Neural progenitor cell (in vitro differentiated cells): ENCODE data around the gene RSPH1. TPM values are rescaled to one million over a fixed set of nuclear protein-coding genes. Genes with fewer than 3 reads are reported as not detected.

Experiments
- DNase-seq: peaks from one replicate; pipeline ENCODE4 v3.0.0-alpha.2; 2016; ENCODE audit warnings: low spot score
- H2AFZ ChIP-seq: fragments of 200-600 bp; sonication (generic); replicated peaks from 2 replicates; pipeline ENCODE4 v1.6.1; 2016; ENCODE audit warnings: antibody characterized with exemption
- H3F3A ChIP-seq: fragments of 200-600 bp; sonication (generic); 2 replicates; pipeline ENCODE4 v1.6.1; 2016; ENCODE audit warnings: antibody characterized with exemption, low read depth
- H3K27ac ChIP-seq: fragments of 200-600 bp; sonication (generic); 2 replicates; pipeline ENCODE4 v1.5.1; 2016; ENCODE audit warnings: mild to moderate bottlenecking
- H3K27me3 ChIP-seq: fragments of 200-600 bp; sonication (generic); 2 replicates; pipeline ENCODE4 v1.6.1; 2016; ENCODE audit warnings: mild to moderate bottlenecking, moderate library complexity
- H3K36me3 ChIP-seq: fragments of 200-600 bp; sonication (generic); 2 replicates; pipeline ENCODE4 v1.5.1; 2016
- H3K4me1 ChIP-seq: fragments of 200-600 bp; sonication (generic); 2 replicates; pipeline ENCODE4 v1.6.1; 2016; ENCODE audit warnings: mixed run types
- H3K4me2 ChIP-seq: fragments of 200-600 bp; sonication (generic); 2 replicates; pipeline ENCODE4 v1.6.1; 2016
- H3K4me3 ChIP-seq: fragments of 200-600 bp; sonication (generic); 2 replicates; pipeline ENCODE4 v1.5.1; 2016
- H3K79me2 ChIP-seq: fragments of 200-600 bp; sonication (generic); 2 replicates; pipeline ENCODE4 v1.6.1; 2016; ENCODE audit warnings: low read depth
- H3K9ac ChIP-seq: fragments of 200-600 bp; sonication (generic); 2 replicates; pipeline ENCODE4 v1.6.1; 2016
- H3K9me3 ChIP-seq: fragments of 200-600 bp; sonication (generic); 2 replicates; pipeline ENCODE4 v1.5.1; 2016; ENCODE audit warnings: low read depth
- H4K20me1 ChIP-seq: fragments of 200-600 bp; sonication (generic); 2 replicates; pipeline ENCODE4 v1.6.1; 2016; ENCODE audit warnings: low read depth
- H3K27ac Mint-ChIP-seq: 3 replicates; pipeline ENCODE4 v1.8.0; 2021; ENCODE audit warnings: mixed read lengths
- H3K27me3 Mint-ChIP-seq: 2 replicates; pipeline ENCODE4 v1.8.0; 2022; ENCODE audit warnings: low read depth, mild to moderate bottlenecking, inconsistent platforms, moderate library complexity, mixed read lengths; ENCODE audit not compliant: insufficient read depth
- H3K36me3 Mint-ChIP-seq: 3 replicates; pipeline ENCODE4 v1.8.0; 2021; ENCODE audit warnings: mixed read lengths
- H3K4me1 Mint-ChIP-seq: 3 replicates; pipeline ENCODE4 v1.8.0; 2021; ENCODE audit warnings: mixed read lengths
- H3K4me3 Mint-ChIP-seq: 3 replicates; pipeline ENCODE4 v1.8.0; 2021; ENCODE audit warnings: mild to moderate bottlenecking, moderate library complexity, mixed read lengths
- H3K9me3 Mint-ChIP-seq: 3 replicates; pipeline ENCODE4 v1.8.0; 2020; ENCODE audit warnings: mixed read lengths
- CTCF ChIP-seq: fragments of 200-600 bp; sonication (generic); IDR thresholded peaks from 2 replicates; pipeline ENCODE4 v1.5.1; 2017; ENCODE audit warnings: antibody characterized with exemption, mild to moderate bottlenecking
- EZH2 ChIP-seq: fragments of 200-600 bp; sonication (generic); IDR thresholded peaks from 2 replicates; pipeline ENCODE4 v1.6.1; 2017; ENCODE audit warnings: antibody characterized with exemption, mild to moderate bottlenecking, moderate library complexity
- EZH2phosphoT487 ChIP-seq: fragments of 200-600 bp; sonication (generic); IDR thresholded peaks from 2 replicates; pipeline ENCODE4 v1.6.1; 2017; ENCODE audit warnings: antibody characterized with exemption
- total RNA-seq: library from RNA; depleted of rRNA; stranded (reverse); fragments of >200 nt; gene quantifications from 2 replicates; pipeline ENCODE4 v1.2.3, GENCODE V29; 2015; ENCODE audit warnings: low replicate concordance

Gene RSPH1
- total RNA-seq, 1 donor from 2014 or later, result 0.04 TPM

- H3K27me3 Mint-ChIP-seq, result peaks cover 7% of the 10 kb centered on the region
- no peak overlapping the region for H3K27ac Mint-ChIP-seq
- no peaks in the 10 kb centered on the region for H3K27me3 ChIP-seq
- no peak overlapping the region for H3K4me3 Mint-ChIP-seq
- H4K20me1 ChIP-seq, result no peaks in the 10 kb centered on the region
- H3K79me2 ChIP-seq, result no peaks in the 10 kb centered on the region
- no peak overlapping the region for H3K9ac ChIP-seq
- no peaks in the 10 kb centered on the region for H3K36me3 Mint-ChIP-seq
- no peaks in the 10 kb centered on the region for H3F3A ChIP-seq
- no peak overlapping the region for H3K27ac ChIP-seq
- H3K9me3 ChIP-seq, result no peaks in the 10 kb centered on the region
- DNase-seq, result no peak
- no peak overlapping the region for H3K4me3 ChIP-seq
- H3K36me3 ChIP-seq, result no peaks in the 10 kb centered on the region
- no peak for TF ChIP-seq EZH2phosphoT487
- no peak for TF ChIP-seq EZH2
- H3K9me3 Mint-ChIP-seq, result no peaks in the 10 kb centered on the region
- no peak overlapping the region for H2AFZ ChIP-seq
- no peak overlapping the region for H3K4me2 ChIP-seq
- H3K4me1 ChIP-seq, result no peaks in the 10 kb centered on the region
- peaks cover 21% of the 10 kb centered on the region for H3K4me1 Mint-ChIP-seq
These were observed 30.3 kb downstream of the RSPH1 start for GRCh38 chr21:42465803-42466127.

- no peak for DNase-seq
- Histone ChIP-seq H3K9me3 (no peaks in the 10 kb centered on the region), H3K4me1 (no peaks in the 10 kb centered on the region), H4K20me1 (no peaks in the 10 kb centered on the region), H3K79me2 (no peaks in the 10 kb centered on the region), H3K27ac (no peak overlapping the region), H3K9ac (no peak overlapping the region), H2AFZ (no peak overlapping the region), H3K27me3 (no peaks in the 10 kb centered on the region), H3K4me3 (no peak overlapping the region), H3K4me2 (no peak overlapping the region), H3F3A (no peaks in the 10 kb centered on the region), H3K36me3 (no peaks in the 10 kb centered on the region)
- Mint-ChIP-seq H3K27me3 (peaks cover 7% of the 10 kb centered on the region), H3K4me1 (peaks cover 26% of the 10 kb centered on the region), H3K9me3 (no peaks in the 10 kb centered on the region), H3K27ac (no peak overlapping the region), H3K36me3 (no peaks in the 10 kb centered on the region), H3K4me3 (no peak overlapping the region)
- TF ChIP-seq EZH2phosphoT487 (no peak), CTCF (no peak), EZH2 (no peak)
These were observed 30.8 kb downstream of the RSPH1 start for GRCh38 chr21:42465008-42465802.

DNA sequence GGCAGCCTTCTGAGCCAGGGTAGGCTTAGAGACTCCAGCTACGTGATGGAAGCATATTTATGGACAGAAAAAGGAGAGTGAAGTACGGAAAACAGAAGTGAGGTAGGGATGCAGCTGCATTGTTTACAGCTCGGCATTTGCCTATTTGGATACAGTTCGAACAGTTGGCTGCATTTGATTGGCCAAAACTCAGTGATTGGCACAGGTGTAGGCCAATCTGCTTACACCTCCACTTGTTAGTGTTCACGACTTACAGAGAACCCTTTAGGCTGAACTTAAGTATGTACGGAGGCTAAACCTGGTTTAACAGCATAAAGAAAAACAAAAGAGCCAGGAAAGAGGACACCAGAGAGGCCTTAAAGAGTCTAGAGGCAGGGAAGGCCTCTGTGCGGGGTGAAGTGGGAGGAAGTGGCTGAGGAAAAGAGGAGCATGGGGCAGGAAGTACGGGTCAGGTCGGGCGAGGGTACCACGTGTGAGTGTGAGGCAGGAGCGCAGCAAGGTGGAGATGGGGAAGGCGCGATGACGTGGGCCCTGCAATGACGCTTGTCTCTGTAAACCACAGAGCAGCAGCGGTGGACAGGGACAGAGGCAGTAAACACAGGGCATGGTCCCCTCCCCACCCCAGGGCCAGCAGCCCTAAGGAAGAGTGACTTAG, 32.0 kb downstream of the RSPH1 start:
- Histone ChIP-seq H2AFZ (no peak overlapping the region), H3K79me2 (no peaks in the 10 kb centered on the region), H3K27ac (no peak overlapping the region), H3K4me3 (no peak overlapping the region), H3F3A (peaks cover 4% of the 10 kb centered on the region), H3K27me3 (no peaks in the 10 kb centered on the region), H3K36me3 (no peaks in the 10 kb centered on the region), H3K9ac (no peak overlapping the region), H3K4me2 (no peak overlapping the region), H3K4me1 (peaks cover 7% of the 10 kb centered on the region), H3K9me3 (no peaks in the 10 kb centered on the region), H4K20me1 (no peaks in the 10 kb centered on the region)
- Mint-ChIP-seq H3K4me3 (no peak overlapping the region), H3K27me3 (peaks cover 7% of the 10 kb centered on the region), H3K9me3 (no peaks in the 10 kb centered on the region), H3K27ac (no peak overlapping the region), H3K36me3 (no peaks in the 10 kb centered on the region), H3K4me1 (peaks cover 33% of the 10 kb centered on the region)
- DNase-seq, result no peak
- TF ChIP-seq EZH2 (no peak), EZH2phosphoT487 (no peak), CTCF (no peak)
